Ishikawa (cell line): ENCODE measurements around the gene ZNF579.

Source experiments
- FOXM1 ChIP-seq: IDR thresholded peaks from 2 replicates; pipeline ENCODE4 v1.6.1; 2012; ENCODE audit warnings: low read depth, borderline replicate concordance
- RAD21 ChIP-seq: IDR thresholded peaks from 2 replicates; pipeline ENCODE4 v1.6.1; 2012; ENCODE audit warnings: low read depth
- TAF1 ChIP-seq: IDR thresholded peaks from 2 replicates; pipeline ENCODE4 v1.6.1; 2012; ENCODE audit warnings: low read depth, mild to moderate bottlenecking
- TF ChIP-seq, protein P1 (sequence below): IDR thresholded peaks from 2 replicates; pipeline ENCODE4 v1.6.1; 2012; ENCODE audit warnings: low read depth, mild to moderate bottlenecking
- TF ChIP-seq, protein P2 (sequence below): IDR thresholded peaks from 2 replicates; pipeline ENCODE4 v1.6.1; 2012

DNA sequence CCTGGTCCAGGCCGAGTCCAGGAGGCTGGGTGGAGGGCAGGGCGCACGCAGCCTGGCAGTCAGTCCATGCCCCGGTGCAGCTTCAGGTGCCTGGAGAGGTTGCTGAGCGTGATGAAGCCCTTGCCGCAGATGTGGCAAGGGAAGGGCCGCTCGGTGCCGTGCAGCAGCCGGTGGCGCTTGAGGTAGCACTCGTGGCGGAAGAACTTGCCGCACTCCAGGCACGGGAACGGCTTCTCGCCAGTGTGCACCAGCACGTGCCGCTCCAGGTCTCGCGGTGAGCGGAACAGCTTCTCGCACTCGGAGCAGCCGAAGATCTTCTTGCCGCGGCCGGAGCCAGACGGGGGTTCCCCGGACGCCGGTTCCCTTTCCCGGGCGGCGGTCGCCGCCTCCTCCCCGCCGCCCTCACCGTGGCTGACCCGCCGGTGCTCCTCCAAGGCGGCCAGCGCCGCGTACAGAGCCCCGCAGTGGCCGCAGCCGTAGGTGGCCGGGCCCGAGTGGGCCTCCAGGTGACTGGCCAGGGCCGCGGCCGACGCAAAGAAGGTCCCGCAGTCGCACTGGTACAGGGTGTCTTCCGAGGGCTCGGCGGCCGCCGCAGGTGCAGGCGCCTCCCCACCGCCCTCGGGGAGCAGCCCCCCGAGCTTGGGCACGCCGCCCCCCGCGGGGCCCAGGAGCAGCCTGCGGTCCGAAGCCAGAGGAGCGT is 11.9 kb upstream of the ZNF579 start:
- TF ChIP-seq, protein P1, sequence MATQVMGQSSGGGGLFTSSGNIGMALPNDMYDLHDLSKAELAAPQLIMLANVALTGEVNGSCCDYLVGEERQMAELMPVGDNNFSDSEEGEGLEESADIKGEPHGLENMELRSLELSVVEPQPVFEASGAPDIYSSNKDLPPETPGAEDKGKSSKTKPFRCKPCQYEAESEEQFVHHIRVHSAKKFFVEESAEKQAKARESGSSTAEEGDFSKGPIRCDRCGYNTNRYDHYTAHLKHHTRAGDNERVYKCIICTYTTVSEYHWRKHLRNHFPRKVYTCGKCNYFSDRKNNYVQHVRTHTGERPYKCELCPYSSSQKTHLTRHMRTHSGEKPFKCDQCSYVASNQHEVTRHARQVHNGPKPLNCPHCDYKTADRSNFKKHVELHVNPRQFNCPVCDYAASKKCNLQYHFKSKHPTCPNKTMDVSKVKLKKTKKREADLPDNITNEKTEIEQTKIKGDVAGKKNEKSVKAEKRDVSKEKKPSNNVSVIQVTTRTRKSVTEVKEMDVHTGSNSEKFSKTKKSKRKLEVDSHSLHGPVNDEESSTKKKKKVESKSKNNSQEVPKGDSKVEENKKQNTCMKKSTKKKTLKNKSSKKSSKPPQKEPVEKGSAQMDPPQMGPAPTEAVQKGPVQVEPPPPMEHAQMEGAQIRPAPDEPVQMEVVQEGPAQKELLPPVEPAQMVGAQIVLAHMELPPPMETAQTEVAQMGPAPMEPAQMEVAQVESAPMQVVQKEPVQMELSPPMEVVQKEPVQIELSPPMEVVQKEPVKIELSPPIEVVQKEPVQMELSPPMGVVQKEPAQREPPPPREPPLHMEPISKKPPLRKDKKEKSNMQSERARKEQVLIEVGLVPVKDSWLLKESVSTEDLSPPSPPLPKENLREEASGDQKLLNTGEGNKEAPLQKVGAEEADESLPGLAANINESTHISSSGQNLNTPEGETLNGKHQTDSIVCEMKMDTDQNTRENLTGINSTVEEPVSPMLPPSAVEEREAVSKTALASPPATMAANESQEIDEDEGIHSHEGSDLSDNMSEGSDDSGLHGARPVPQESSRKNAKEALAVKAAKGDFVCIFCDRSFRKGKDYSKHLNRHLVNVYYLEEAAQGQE, result no peak
- TF ChIP-seq TAF1, result no peak
- no peak for TF ChIP-seq RAD21
- TF ChIP-seq FOXM1, result no peak
- TF ChIP-seq, protein P2, sequence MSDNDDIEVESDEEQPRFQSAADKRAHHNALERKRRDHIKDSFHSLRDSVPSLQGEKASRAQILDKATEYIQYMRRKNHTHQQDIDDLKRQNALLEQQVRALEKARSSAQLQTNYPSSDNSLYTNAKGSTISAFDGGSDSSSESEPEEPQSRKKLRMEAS, result no peak
